GM19468 (cell line): Measurements from ENCODE around the gene KCNJ15.

ENCODE experiments used
- ATAC-seq: cut with Tn5 transposase; IDR thresholded peaks from one replicate; pipeline ENCODE4 v1.9.1; 2021; ENCODE audit warnings: mild to moderate bottlenecking, moderate library complexity, moderate number of reproducible peaks; ENCODE audit not compliant: unreplicated experiment; ENCODE audit errors: extremely low read depth

The KCNJ15 gene

GRCh38 chr21:38349977-38350376 lies 93.2 kb downstream of the KCNJ15 start:
- ATAC-seq: no peak

- ATAC-seq: no peak
Observed at GRCh38 chr21:38350684-38351083, 93.9 kb downstream of the KCNJ15 start.

- ATAC-seq: no peak
Observed at GRCh38 chr21:38351176-38351959, 94.6 kb downstream of the KCNJ15 start.

GRCh38 chr21:38351961-38352521 lies 95.2 kb downstream of the KCNJ15 start:
- no peak for ATAC-seq

- ATAC-seq: no peak
Observed at GRCh38 chr21:38352536-38353219, 95.9 kb downstream of the KCNJ15 start.

GRCh38 chr21:38354231-38354630 lies 97.4 kb downstream of the KCNJ15 start:
- no peak for ATAC-seq

- no peak for ATAC-seq
Observed at GRCh38 chr21:38354746-38355145, 98.0 kb downstream of the KCNJ15 start.

GRCh38 chr21:38355353-38355752 lies 98.6 kb downstream of the KCNJ15 start:
- no peak for ATAC-seq

GRCh38 chr21:38355992-38356781 lies 99.4 kb downstream of the KCNJ15 start:
- ATAC-seq: no peak
